Stimulated activated CD8-positive, alpha-beta memory T cell treated with anti-CD3 and anti-CD28 coated beads, Interleukin-15, amount 100 ng/mL, for 4 hours (primary cell): ENCODE measurements around the gene CIAO2A.
"Not testable (repeated sequence)": the region's sequence is repeated elsewhere in the genome, so short reads cannot be mapped to it uniquely, and the experiment has no call there.

Source experiments
- DNase-seq, 2 donors: peaks; one replicate each; pipeline ENCODE4 v3.0.0-alpha.2; 2020; ENCODE audit warnings: low read depth in 2 of 2

CIAO2A gene

GRCh38 chr15:64071931-64072765 is 21.5 kb downstream of the CIAO2A start:
- DNase-seq, result no peak

GRCh38 chr15:64070965-64071851 is 22.4 kb downstream of the CIAO2A start:
- DNase-seq, result no peak

GRCh38 chr15:64070106-64070505 is 23.5 kb downstream of the CIAO2A start:
- no peak for DNase-seq

- no peak for DNase-seq
These were observed 25.5 kb downstream of the CIAO2A start for GRCh38 chr15:64068133-64068532.

GRCh38 chr15:64067564-64068030 is 26.0 kb downstream of the CIAO2A start:
- peak; percentile 27 to 42 for DNase-seq

GRCh38 chr15:64066451-64066850 is 27.2 kb downstream of the CIAO2A start:
- DNase-seq, result no peak

GRCh38 chr15:64060716-64061115 is 32.9 kb downstream of the CIAO2A start:
- DNase-seq, result no peak

GRCh38 chr15:64059104-64059503 is 34.5 kb downstream of the CIAO2A start:
- DNase-seq, result not testable (repeated sequence)

- no peak for DNase-seq
These were observed 35.4 kb downstream of the CIAO2A start for GRCh38 chr15:64058279-64058678.

- DNase-seq, result not testable (repeated sequence)
These were observed 40.0 kb downstream of the CIAO2A start for GRCh38 chr15:64053674-64054073.

GRCh38 chr15:64052925-64053491 is 40.6 kb downstream of the CIAO2A start:
- no peak for DNase-seq

GRCh38 chr15:64051407-64052259 is 42.0 kb downstream of the CIAO2A start:
- no peak for DNase-seq

GRCh38 chr15:64051093-64051402 is 42.6 kb downstream of the CIAO2A start:
- DNase-seq, result no peak

GRCh38 chr15:64050281-64051092 is 43.2 kb downstream of the CIAO2A start:
- DNase-seq, result no peak

- no peak for DNase-seq
These were observed 44.7 kb downstream of the CIAO2A start for GRCh38 chr15:64048781-64049460.

GRCh38 chr15:64046421-64047153 is 47.1 kb downstream of the CIAO2A start, which contains the start of gene DAPK2:
DAPK2 (minus strand) TSS chr15:64046485; CDS start chr15:64040261, 6,224 bp downstream.
- peak; percentile 19 to 48 for DNase-seq

GRCh38 chr15:64045774-64046420 is 47.7 kb downstream of the CIAO2A start:
- no peak for DNase-seq

GRCh38 chr15:64045101-64045435 is 48.6 kb downstream of the CIAO2A start:
- DNase-seq, result no peak
